T-helper 1 cell treated with Interleukin-12 subunit alpha and Interleukin-12 subunit beta and Interleukin-4 antibody, amounts not matched to agents 30 μg/mL and 1 μg/mL, for 36 hours (primary cell): Measurements from ENCODE around the gene FBXL19.

Experiments
- H3K27ac Mint-ChIP-seq: one replicate; pipeline ENCODE4 v1.8.0; 2021; ENCODE audit warnings: mild to moderate bottlenecking, mixed read lengths
- H3K27me3 Mint-ChIP-seq: one replicate; pipeline ENCODE4 v1.8.0; 2021; ENCODE audit warnings: low read depth, mixed read lengths
- H3K36me3 Mint-ChIP-seq: one replicate; pipeline ENCODE4 v1.8.0; 2021; ENCODE audit warnings: low read depth, mixed read lengths
- H3K4me1 Mint-ChIP-seq: one replicate; pipeline ENCODE4 v1.8.0; 2021; ENCODE audit warnings: low read depth, mixed read lengths
- H3K4me3 Mint-ChIP-seq: one replicate; pipeline ENCODE4 v1.8.0; 2021; ENCODE audit warnings: mild to moderate bottlenecking, moderate library complexity, mixed read lengths
- H3K9me3 Mint-ChIP-seq: one replicate; pipeline ENCODE4 v1.8.0; 2021; ENCODE audit warnings: mixed read lengths

The FBXL19 gene

GRCh38 chr16:30971298-30971697, 47.9 kb downstream of the FBXL19 start:
- H3K27ac Mint-ChIP-seq, result no peak overlapping the region
- no peak overlapping the region for H3K4me3 Mint-ChIP-seq
- no peaks in the 10 kb centered on the region for H3K27me3 Mint-ChIP-seq
- peaks cover 61% of the 10 kb centered on the region for H3K36me3 Mint-ChIP-seq
- peaks cover 2% of the 10 kb centered on the region for H3K4me1 Mint-ChIP-seq
- H3K9me3 Mint-ChIP-seq, result no peaks in the 10 kb centered on the region

- peaks cover 58% of the 10 kb centered on the region for H3K36me3 Mint-ChIP-seq
- H3K9me3 Mint-ChIP-seq, result no peaks in the 10 kb centered on the region
- no peaks in the 10 kb centered on the region for H3K27me3 Mint-ChIP-seq
- no peak overlapping the region for H3K4me3 Mint-ChIP-seq
- H3K27ac Mint-ChIP-seq, result no peak overlapping the region
- peaks cover 2% of the 10 kb centered on the region for H3K4me1 Mint-ChIP-seq
Measured at GRCh38 chr16:30972872-30973271, 49.5 kb downstream of the FBXL19 start.

DNA sequence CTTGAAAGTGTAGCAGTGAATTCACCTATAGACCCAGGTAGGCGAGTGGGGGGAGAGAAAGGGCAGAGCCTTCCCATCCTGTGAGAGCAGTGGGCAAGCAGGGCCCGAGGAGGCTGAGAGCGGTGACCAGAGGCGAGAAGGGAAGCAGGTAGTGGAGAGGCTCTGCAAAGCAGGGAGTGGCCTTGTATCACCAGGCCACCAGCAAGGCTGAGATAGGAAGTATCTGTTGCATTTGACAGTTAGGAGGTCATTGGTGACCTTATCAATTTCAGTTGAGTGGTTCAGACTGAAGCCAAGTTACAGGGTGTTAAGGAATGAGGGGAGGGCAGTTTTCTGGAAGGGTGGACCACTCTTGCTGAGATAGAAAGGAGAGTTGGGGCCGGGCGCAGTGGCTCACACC, 51.0 kb downstream of the FBXL19 start:
- peaks cover 2% of the 10 kb centered on the region for H3K4me1 Mint-ChIP-seq
- H3K27me3 Mint-ChIP-seq, result no peaks in the 10 kb centered on the region
- peaks cover 58% of the 10 kb centered on the region for H3K36me3 Mint-ChIP-seq
- no peaks in the 10 kb centered on the region for H3K9me3 Mint-ChIP-seq
- H3K4me3 Mint-ChIP-seq, result no peak overlapping the region
- no peak overlapping the region for H3K27ac Mint-ChIP-seq

- Mint-ChIP-seq H3K9me3 (no peaks in the 10 kb centered on the region), H3K27ac (no peak overlapping the region), H3K4me3 (no peak overlapping the region), H3K4me1 (peaks cover 2% of the 10 kb centered on the region), H3K36me3 (peaks cover 52% of the 10 kb centered on the region), H3K27me3 (no peaks in the 10 kb centered on the region)
Measured at GRCh38 chr16:30976486-30976885, 53.1 kb downstream of the FBXL19 start.

DNA sequence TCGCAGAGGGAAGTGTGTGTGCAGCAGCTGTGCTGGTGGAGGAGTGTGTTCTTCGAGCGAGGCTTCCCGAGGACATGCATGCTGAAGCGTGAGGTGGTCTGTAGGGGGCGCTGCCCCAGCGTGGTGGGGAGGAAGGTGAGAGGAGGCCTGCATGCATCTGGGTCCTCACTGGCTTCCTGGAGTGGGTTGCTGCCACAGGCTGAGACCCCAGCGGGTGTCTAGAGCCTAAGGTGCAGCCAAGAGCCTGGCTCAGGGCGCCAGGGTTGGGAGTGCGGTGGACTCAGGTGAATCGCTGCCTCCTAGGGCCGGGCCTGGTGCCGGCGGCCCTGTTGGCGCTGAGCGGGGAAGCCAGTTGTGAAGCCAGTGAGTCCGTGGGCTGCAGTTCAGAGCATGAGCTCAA, 54.1 kb downstream of the FBXL19 start:
- no peak overlapping the region for H3K4me3 Mint-ChIP-seq
- H3K4me1 Mint-ChIP-seq, result no peaks in the 10 kb centered on the region

GRCh38 chr16:30979170-30980022, 56.0 kb downstream of the FBXL19 start:
- Mint-ChIP-seq H3K36me3 (peaks cover 36% of the 10 kb centered on the region), H3K9me3 (no peaks in the 10 kb centered on the region), H3K27me3 (no peaks in the 10 kb centered on the region), H3K27ac (no peak overlapping the region), H3K4me1 (peaks cover 1% of the 10 kb centered on the region), H3K4me3 (no peak overlapping the region)

More for the DNA sequence above, 54.1 kb downstream of the FBXL19 start:
- Mint-ChIP-seq H3K27ac (no peak overlapping the region), H3K27me3 (no peaks in the 10 kb centered on the region), H3K36me3 (peaks cover 44% of the 10 kb centered on the region), H3K9me3 (no peaks in the 10 kb centered on the region)

GRCh38 chr16:30980023-30980371, 56.6 kb downstream of the FBXL19 start:
- no peaks in the 10 kb centered on the region for H3K9me3 Mint-ChIP-seq
- no peak overlapping the region for H3K4me3 Mint-ChIP-seq
- no peaks in the 10 kb centered on the region for H3K27me3 Mint-ChIP-seq
- H3K27ac Mint-ChIP-seq, result no peak overlapping the region
- peaks cover 1% of the 10 kb centered on the region for H3K4me1 Mint-ChIP-seq
- H3K36me3 Mint-ChIP-seq, result peaks cover 34% of the 10 kb centered on the region

GRCh38 chr16:30980434-30980833, 57.1 kb downstream of the FBXL19 start:
- Mint-ChIP-seq H3K4me3 (no peak overlapping the region), H3K27me3 (no peaks in the 10 kb centered on the region), H3K4me1 (peaks cover 4% of the 10 kb centered on the region), H3K27ac (no peak overlapping the region), H3K9me3 (no peaks in the 10 kb centered on the region), H3K36me3 (peaks cover 34% of the 10 kb centered on the region)

- Mint-ChIP-seq H3K9me3 (no peaks in the 10 kb centered on the region), H3K4me3 (no peak overlapping the region), H3K4me1 (peaks cover 4% of the 10 kb centered on the region), H3K27me3 (no peaks in the 10 kb centered on the region), H3K27ac (no peak overlapping the region), H3K36me3 (peaks cover 30% of the 10 kb centered on the region)
Measured at GRCh38 chr16:30980959-30981358, 57.6 kb downstream of the FBXL19 start.

GRCh38 chr16:30982548-30983288, 59.3 kb downstream of the FBXL19 start:
- Mint-ChIP-seq H3K27ac (peak overlapping the region; percentile 52), H3K4me3 (no peak overlapping the region), H3K36me3 (peaks cover 20% of the 10 kb centered on the region), H3K9me3 (no peaks in the 10 kb centered on the region), H3K4me1 (peaks cover 4% of the 10 kb centered on the region), H3K27me3 (no peaks in the 10 kb centered on the region)

- Mint-ChIP-seq H3K27me3 (no peaks in the 10 kb centered on the region), H3K9me3 (no peaks in the 10 kb centered on the region), H3K4me3 (no peak overlapping the region), H3K4me1 (peaks cover 4% of the 10 kb centered on the region), H3K27ac (no peak overlapping the region), H3K36me3 (peaks cover 20% of the 10 kb centered on the region)
Measured at GRCh38 chr16:30983289-30983889, 60.0 kb downstream of the FBXL19 start.

DNA sequence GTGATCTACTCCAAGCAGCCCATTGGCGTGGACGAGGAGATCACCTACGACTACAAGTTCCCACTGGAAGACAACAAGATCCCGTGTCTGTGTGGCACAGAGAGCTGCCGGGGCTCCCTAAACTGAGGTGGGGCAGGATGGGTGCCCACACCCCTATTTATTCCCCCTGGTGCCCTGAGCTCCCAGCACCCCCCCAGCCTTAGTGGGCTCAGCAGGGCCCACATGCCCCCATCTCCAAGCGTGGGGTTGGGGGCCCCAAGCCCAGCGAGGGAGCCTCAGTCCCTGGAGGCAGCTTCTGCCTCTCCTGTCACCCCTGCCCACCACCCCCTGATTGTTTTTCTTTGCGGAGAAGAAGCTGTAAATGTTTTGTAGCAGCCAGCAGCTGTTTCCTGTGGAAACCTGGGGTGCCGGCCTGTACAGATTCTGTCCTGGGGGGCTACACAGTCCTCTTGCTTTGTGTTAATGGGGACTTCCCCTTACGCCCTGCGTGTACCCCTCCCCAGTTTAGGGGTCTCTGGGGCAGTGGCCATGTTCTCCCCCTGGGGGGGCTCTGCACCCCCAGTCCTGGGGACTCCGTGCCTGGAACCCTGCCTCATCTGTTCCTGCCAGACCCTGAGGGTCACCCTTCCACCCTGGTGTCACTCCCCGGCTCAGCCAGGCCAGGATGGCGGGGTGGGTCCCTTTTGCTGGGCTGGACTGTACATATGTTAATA, 60.7 kb downstream of the FBXL19 start:
- H3K9me3 Mint-ChIP-seq, result no peaks in the 10 kb centered on the region
- H3K36me3 Mint-ChIP-seq, result peaks cover 15% of the 10 kb centered on the region
- H3K27ac Mint-ChIP-seq, result no peak overlapping the region
- peaks cover 4% of the 10 kb centered on the region for H3K4me1 Mint-ChIP-seq
- H3K4me3 Mint-ChIP-seq, result no peak overlapping the region
- H3K27me3 Mint-ChIP-seq, result no peaks in the 10 kb centered on the region

GRCh38 chr16:30984669-30985400, 61.5 kb downstream of the FBXL19 start, which contains the start of gene HSD3B7:
Gene HSD3B7 (plus strand): TSS chr16:30985207. CDS start chr16:30985659, 452 bp downstream.
- peaks cover 4% of the 10 kb centered on the region for H3K4me1 Mint-ChIP-seq
- H3K9me3 Mint-ChIP-seq, result no peaks in the 10 kb centered on the region
- H3K36me3 Mint-ChIP-seq, result peaks cover 15% of the 10 kb centered on the region
- peak within 1 kb of the TSS; percentile 37 for H3K4me3 Mint-ChIP-seq
- no peak within 1 kb of the TSS for H3K27ac Mint-ChIP-seq
- H3K27me3 Mint-ChIP-seq, result no peaks in the 10 kb centered on the region
